Dermis microvascular lymphatic vessel endothelial cell (primary cell): ENCODE data around the gene FGFBP1. TPM values are rescaled to one million over a fixed set of nuclear protein-coding genes. Genes with fewer than 3 reads are reported as not detected.

ENCODE experiments used
- total RNA-seq: library from RNA; depleted of rRNA; stranded (reverse); fragments of >200 nt; gene quantifications from 2 replicates; pipeline ENCODE4 v1.2.1, GENCODE V29; 2014

FGFBP1 gene
- total RNA-seq, 1 donor from 2014 or later, result not detected

Other genes with a start within 250 kb of the FGFBP1 start
- gene BST1, start 235.7 kb downstream of the FGFBP1 start, total RNA-seq, result 35.6 and 88.1 TPM in 2 replicates
- 3.6 and 44.6 TPM in 2 replicates for gene CD38, start 160.4 kb downstream of the FGFBP1 start, total RNA-seq
- gene FGFBP2, start 24.4 kb upstream of the FGFBP1 start, total RNA-seq, result not detected in 2 replicates
- gene PROM1, start 145.3 kb upstream of the FGFBP1 start, total RNA-seq, result under 0.01 TPM in 2 replicates